Measurements from ENCODE around the gene USP28.
"Not testable (repeated sequence)": the region's sequence is repeated elsewhere in the genome, so short reads cannot be mapped to it uniquely, and the experiment has no call there.

USP28 gene

GRCh38 chr11:113763040-113763439, 112.3 kb downstream of the USP28 start:
- DNase-seq: not testable (repeated sequence)

GRCh38 chr11:113760241-113760640, 115.1 kb downstream of the USP28 start:
- DNase-seq: no peak

- DNase-seq: no peak
Measured at GRCh38 chr11:113752932-113753331, 122.4 kb downstream of the USP28 start.

Data from EL (cell line).